H9 (cell line): Measurements from ENCODE around the gene SLC44A3. TPM values are rescaled to one million over a fixed set of nuclear protein-coding genes. Genes with fewer than 3 reads are reported as not detected.

ENCODE experiments used
- DNase-seq: peaks from one replicate; pipeline ENCODE4 v3.0.0-alpha.2; 2017
- H2AFZ ChIP-seq: one replicate; pipeline ENCODE4 v1.6.1; 2013; ENCODE audit warnings: mild to moderate bottlenecking, low read length, control low read depth, moderate library complexity
- H2AK5ac ChIP-seq: 2 replicates; pipeline ENCODE4 v1.6.1; 2013; ENCODE audit warnings: low read length, control low read depth, mixed read lengths; ENCODE audit not compliant: insufficient read length
- H2BK120ac ChIP-seq: one replicate; pipeline ENCODE4 v1.6.1; 2013; ENCODE audit warnings: low read depth, mild to moderate bottlenecking, low read length, control low read depth, inconsistent platforms; ENCODE audit not compliant: poor library complexity, severe bottlenecking
- H2BK12ac ChIP-seq: 2 replicates; pipeline ENCODE4 v1.6.1; 2013; ENCODE audit warnings: low read length, control low read depth, mixed read lengths, low read depth; ENCODE audit not compliant: insufficient read length
- H2BK15ac ChIP-seq: 2 replicates; pipeline ENCODE4 v1.6.1; 2013; ENCODE audit warnings: low read depth, low read length, control low read depth
- H2BK20ac ChIP-seq: one replicate; pipeline ENCODE4 v1.6.1; 2013; ENCODE audit warnings: low read depth, mild to moderate bottlenecking, low read length, control low read depth, inconsistent platforms; ENCODE audit not compliant: poor library complexity, severe bottlenecking
- H2BK5ac ChIP-seq: 2 replicates; pipeline ENCODE4 v1.6.1; 2013; ENCODE audit warnings: low read length, control low read depth, mixed read lengths; ENCODE audit not compliant: insufficient read length
- H3K14ac ChIP-seq: 2 replicates; pipeline ENCODE4 v1.6.1; 2013; ENCODE audit warnings: low read length, control low read depth; ENCODE audit not compliant: insufficient read depth
- H3K18ac ChIP-seq: 2 replicates; pipeline ENCODE4 v1.6.1; 2013; ENCODE audit warnings: low read depth, mild to moderate bottlenecking, mixed read lengths, low read length, control low read depth; ENCODE audit not compliant: insufficient read length
- H3K23ac ChIP-seq: 2 replicates; pipeline ENCODE4 v1.6.1; 2013; ENCODE audit warnings: low read length, control low read depth, mixed read lengths, low read depth; ENCODE audit not compliant: insufficient read length
- H3K23me2 ChIP-seq: 2 replicates; pipeline ENCODE4 v1.6.1; 2013; ENCODE audit warnings: low read depth, mild to moderate bottlenecking, mixed read lengths, low read length, control low read depth; ENCODE audit not compliant: insufficient read length, poor library complexity, severe bottlenecking
- H3K27ac ChIP-seq: 2 replicates; pipeline ENCODE4 v1.5.1; 2013; ENCODE audit warnings: low read length, control low read depth, mixed read lengths, low read depth; ENCODE audit not compliant: insufficient read length
- H3K27me3 ChIP-seq: 2 replicates; pipeline ENCODE4 v1.6.1; 2013; ENCODE audit warnings: low read length, control low read depth, inconsistent platforms; ENCODE audit not compliant: insufficient read depth
- H3K4ac ChIP-seq: 2 replicates; pipeline ENCODE4 v1.6.1; 2013; ENCODE audit warnings: low read depth, mild to moderate bottlenecking, control low read depth, inconsistent platforms, low read length, moderate library complexity
- H3K4me1 ChIP-seq: 2 replicates; pipeline ENCODE4 v1.6.1; 2013; ENCODE audit warnings: low read length, control low read depth, inconsistent platforms; ENCODE audit not compliant: insufficient read depth
- H3K4me2 ChIP-seq: 2 replicates; pipeline ENCODE4 v1.6.1; 2013; ENCODE audit warnings: low read length, control low read depth, mixed read lengths; ENCODE audit not compliant: insufficient read length, insufficient read depth
- H3K56ac ChIP-seq: 2 replicates; pipeline ENCODE4 v1.6.1; 2013; ENCODE audit warnings: low read depth, mild to moderate bottlenecking, mixed read lengths, low read length, control low read depth; ENCODE audit not compliant: insufficient read length
- H3K79me1 ChIP-seq: 2 replicates; pipeline ENCODE4 v1.6.1; 2013; ENCODE audit warnings: low read depth, mild to moderate bottlenecking, moderate library complexity, low read length, control low read depth, inconsistent platforms; ENCODE audit not compliant: insufficient read depth, poor library complexity, severe bottlenecking
- H3K79me2 ChIP-seq: 2 replicates; pipeline ENCODE4 v1.6.1; 2013; ENCODE audit warnings: low read length, control low read depth, inconsistent platforms; ENCODE audit not compliant: insufficient read depth
- H3K9ac ChIP-seq: 2 replicates; pipeline ENCODE4 v1.6.1; 2013; ENCODE audit warnings: low read length, control low read depth, mixed read lengths; ENCODE audit not compliant: insufficient read length; ENCODE audit errors: extremely low read depth
- H3K9me3 ChIP-seq: one replicate; pipeline ENCODE4 v1.6.1; 2013; ENCODE audit warnings: low read depth, low read length, inconsistent platforms; ENCODE audit not compliant: control insufficient read depth
- H3T11ph ChIP-seq: one replicate; pipeline ENCODE4 v1.6.1; 2013; ENCODE audit warnings: mild to moderate bottlenecking, low read length, control low read depth, inconsistent platforms
- H4K20me1 ChIP-seq: one replicate; pipeline ENCODE4 v1.6.1; 2013; ENCODE audit not compliant: control insufficient read depth, insufficient read length, insufficient read depth
- H4K5ac ChIP-seq: 2 replicates; pipeline ENCODE4 v1.6.1; 2013; ENCODE audit warnings: low read depth, mild to moderate bottlenecking, mixed read lengths, low read length, control low read depth; ENCODE audit not compliant: insufficient read length
- H4K8ac ChIP-seq: replicated peaks from 2 replicates; pipeline ENCODE4 v1.6.1; 2013; ENCODE audit warnings: low read length, control low read depth, mixed read lengths, low read depth; ENCODE audit not compliant: insufficient read length
- H4K91ac ChIP-seq: 2 replicates; pipeline ENCODE4 v1.6.1; 2013; ENCODE audit warnings: low read depth, mild to moderate bottlenecking, moderate library complexity, mixed read lengths, low read length, control low read depth; ENCODE audit not compliant: insufficient read length
- H3K27ac Mint-ChIP-seq, 3 experiments: 2 replicates in 2 of 3; 3 replicates in 1 of 3; pipeline ENCODE4 v1.8.0; 2020 to 2021; ENCODE audit warnings: mixed read lengths in 3 of 3, mild to moderate bottlenecking in 1 of 3, moderate library complexity in 1 of 3
- H3K27me3 Mint-ChIP-seq: 2 replicates; pipeline ENCODE4 v1.8.0; 2021; ENCODE audit warnings: low read depth, mild to moderate bottlenecking, moderate library complexity, mixed read lengths
- H3K36me3 Mint-ChIP-seq, 3 experiments: 2 replicates in 2 of 3; 3 replicates in 1 of 3; pipeline ENCODE4 v1.8.0; 2020 to 2021; ENCODE audit warnings: low read depth in 3 of 3, mixed read lengths in 3 of 3; ENCODE audit not compliant: insufficient read depth in 1 of 3
- H3K4me1 Mint-ChIP-seq, 2 experiments: 2 replicates each; pipeline ENCODE4 v1.8.0; 2020; ENCODE audit warnings: mixed read lengths in 2 of 2
- H3K4me3 Mint-ChIP-seq, 2 experiments: 2 replicates in 1 of 2; 3 replicates in 1 of 2; pipeline ENCODE4 v1.8.0; 2020 to 2021; ENCODE audit warnings: mild to moderate bottlenecking in 2 of 2, mixed read lengths in 2 of 2, moderate library complexity in 1 of 2
- H3K9me3 Mint-ChIP-seq, 2 experiments: 2 replicates in 1 of 2; 3 replicates in 1 of 2; pipeline ENCODE4 v1.8.0; 2020; ENCODE audit warnings: mild to moderate bottlenecking in 2 of 2, mixed read lengths in 2 of 2, moderate library complexity in 1 of 2
- CTCF ChIP-seq: fragments of 200-600 bp; sonication (generic); conservative IDR thresholded peaks from 3 replicates; pipeline ENCODE4 v1.8.0; 2021; ENCODE audit warnings: antibody characterized with exemption, mild to moderate bottlenecking
- WGBS: extraction: QIAGEN DNeasy Blood & Tissue Kit; methylation state at CpG from one replicate; pipeline ENCODE4 v1.1.7; 2013; ENCODE audit warnings: missing lambda C conversion rate, low lambda C conversion rate, mixed read lengths; ENCODE audit not compliant: insufficient read length; ENCODE audit errors: extremely low coverage; 5-methylcytosine and 5-hydroxymethylcytosine counted together
- total RNA-seq: library from RNA; stranded (reverse); gene quantifications from 2 replicates; pipeline ENCODE4 v1.2.1, GENCODE V29; 2021

SLC44A3 gene
- total RNA-seq, 1 experiment from 2014 or later: 5.5 TPM

GRCh38 chr1:94905207-94905606, 85.0 kb downstream of the SLC44A3 start:
- Histone ChIP-seq H3K79me2 (peaks cover 33% of the 10 kb centered on the region), H3K23me2 (no peaks in the 10 kb centered on the region), H3T11ph (no peak overlapping the region), H2BK12ac (no peak overlapping the region), H3K23ac (no peak overlapping the region), H4K20me1 (no peaks in the 10 kb centered on the region), H2AK5ac (no peak overlapping the region), H3K4me2 (no peak overlapping the region), H3K27ac (no peak overlapping the region), H2BK15ac (no peak overlapping the region), H4K91ac (no peak overlapping the region), H3K4ac (no peak overlapping the region), H4K8ac (no peak overlapping the region), H3K4me1 (peaks cover 10% of the 10 kb centered on the region), H2BK120ac (no peak overlapping the region), H4K5ac (no peak overlapping the region), H3K9me3 (no peaks in the 10 kb centered on the region), H2AFZ (no peak overlapping the region), H3K18ac (no peak overlapping the region), H3K14ac (no peak overlapping the region), H2BK20ac (no peak overlapping the region), H3K9ac (no peak overlapping the region), H3K56ac (no peak overlapping the region), H3K79me1 (peaks cover 13% of the 10 kb centered on the region), H3K27me3 (no peaks in the 10 kb centered on the region), H2BK5ac (no peak overlapping the region)
- Mint-ChIP-seq H3K36me3 (peaks cover 26 to 57% (median 47%) of the 10 kb centered on the region in 3 experiments), H3K9me3 (no peaks in the 10 kb centered on the region), H3K27me3 (no peaks in the 10 kb centered on the region), H3K27ac (peak overlapping the region in 2 of 3 experiments; percentile 17 to 25; a peak in 1 of 7 replicates), H3K4me1 (peaks cover 32 to 34% of the 10 kb centered on the region in 2 experiments), H3K4me3 (no peak overlapping the region)
- TF ChIP-seq CTCF: no peak
- WGBS: no CpG with 5 or more reads among the region's 4 CpGs
- DNase-seq: no peak
